Central memory CD8-positive, alpha-beta T cell (primary cell): ENCODE results near the gene SUGCT.

Source experiments
- ATAC-seq: fragments of 150-1000 bp; cut with Tn5 transposase; replicated peaks from 2 replicates; pipeline ENCODE4 v1.10.0; 2022; ENCODE audit warnings: mild to moderate bottlenecking, moderate FRiP score, moderate number of reproducible peaks; ENCODE audit not compliant: poor library complexity, severe bottlenecking; ENCODE audit errors: extremely low read depth
- DNase-seq, 2 donors: peaks; one replicate each; pipeline ENCODE4 v3.0.0; 2021; ENCODE audit warnings: low spot score in 2 of 2
- H3K27ac Mint-ChIP-seq: one replicate; pipeline ENCODE4 v1.8.0; 2022; ENCODE audit warnings: low read depth, mild to moderate bottlenecking, moderate library complexity, mixed read lengths
- H3K27me3 Mint-ChIP-seq: one replicate; pipeline ENCODE4 v1.8.0; 2022; ENCODE audit warnings: mixed read lengths
- H3K36me3 Mint-ChIP-seq: one replicate; pipeline ENCODE4 v1.8.0; 2022; ENCODE audit warnings: mild to moderate bottlenecking, moderate library complexity, mixed read lengths; ENCODE audit not compliant: insufficient read depth
- H3K4me1 Mint-ChIP-seq: one replicate; pipeline ENCODE4 v1.8.0; 2022; ENCODE audit warnings: mixed read lengths
- H3K4me3 Mint-ChIP-seq: one replicate; pipeline ENCODE4 v1.8.0; 2022; ENCODE audit warnings: mild to moderate bottlenecking, moderate library complexity, mixed read lengths
- H3K9me3 Mint-ChIP-seq: one replicate; pipeline ENCODE4 v1.8.0; 2022; ENCODE audit warnings: mixed read lengths

SUGCT gene

GRCh38 chr7:40889099-40889498 is 754.3 kb downstream of the SUGCT start:
- Mint-ChIP-seq H3K27ac (no peak overlapping the region), H3K4me3 (no peak overlapping the region), H3K4me1 (no peaks in the 10 kb centered on the region), H3K9me3 (peaks cover 36% of the 10 kb centered on the region), H3K36me3 (no peaks in the 10 kb centered on the region), H3K27me3 (no peaks in the 10 kb centered on the region)
- DNase-seq (no peak), ATAC-seq (no peak)

GRCh38 chr7:40889539-40889938 is 754.7 kb downstream of the SUGCT start:
- Mint-ChIP-seq H3K9me3 (peaks cover 36% of the 10 kb centered on the region), H3K27me3 (no peaks in the 10 kb centered on the region), H3K4me1 (no peaks in the 10 kb centered on the region), H3K27ac (no peak overlapping the region), H3K4me3 (no peak overlapping the region), H3K36me3 (no peaks in the 10 kb centered on the region)
- DNase-seq, result no peak
- no peak for ATAC-seq

- H3K36me3 Mint-ChIP-seq, result no peaks in the 10 kb centered on the region
Measured at GRCh38 chr7:40890088-40890692, 755.4 kb downstream of the SUGCT start.

GRCh38 chr7:40891232-40891631 is 756.4 kb downstream of the SUGCT start:
- H3K4me3 Mint-ChIP-seq, result no peak overlapping the region
- peaks cover 34% of the 10 kb centered on the region for H3K9me3 Mint-ChIP-seq
- ATAC-seq (no peak), DNase-seq (no peak)
- H3K4me1 Mint-ChIP-seq, result no peaks in the 10 kb centered on the region
- no peak overlapping the region for H3K27ac Mint-ChIP-seq
- H3K27me3 Mint-ChIP-seq, result no peaks in the 10 kb centered on the region
- H3K36me3 Mint-ChIP-seq, result no peaks in the 10 kb centered on the region

More at GRCh38 chr7:40890088-40890692, 755.4 kb downstream of the SUGCT start:
- ATAC-seq (no peak), DNase-seq (no peak)
- Mint-ChIP-seq H3K27me3 (no peaks in the 10 kb centered on the region), H3K4me1 (no peaks in the 10 kb centered on the region), H3K9me3 (peaks cover 41% of the 10 kb centered on the region), H3K27ac (no peak overlapping the region), H3K4me3 (no peak overlapping the region)

- no peaks in the 10 kb centered on the region for H3K27me3 Mint-ChIP-seq
- no peak for DNase-seq
- H3K4me1 Mint-ChIP-seq, result no peaks in the 10 kb centered on the region
- H3K4me3 Mint-ChIP-seq, result no peak overlapping the region
- no peak overlapping the region for H3K27ac Mint-ChIP-seq
- H3K36me3 Mint-ChIP-seq, result no peaks in the 10 kb centered on the region
- ATAC-seq, result no peak
- peaks cover 28% of the 10 kb centered on the region for H3K9me3 Mint-ChIP-seq
Measured at GRCh38 chr7:40899151-40899550, 764.3 kb downstream of the SUGCT start.

- Mint-ChIP-seq H3K27me3 (no peaks in the 10 kb centered on the region), H3K4me3 (no peak overlapping the region), H3K9me3 (peaks cover 27% of the 10 kb centered on the region), H3K27ac (no peak overlapping the region), H3K36me3 (no peaks in the 10 kb centered on the region), H3K4me1 (no peaks in the 10 kb centered on the region)
- ATAC-seq (no peak), DNase-seq (no peak)
Measured at GRCh38 chr7:40899636-40900507, 765.1 kb downstream of the SUGCT start.

- no peak for DNase-seq
Measured at GRCh38 chr7:40903872-40904271, 769.1 kb downstream of the SUGCT start.

GRCh38 chr7:40907286-40907685 is 772.5 kb downstream of the SUGCT start:
- ATAC-seq (no peak), DNase-seq (no peak)
- Mint-ChIP-seq H3K27ac (no peak overlapping the region), H3K27me3 (no peaks in the 10 kb centered on the region), H3K4me3 (no peak overlapping the region), H3K9me3 (peaks cover 12% of the 10 kb centered on the region), H3K4me1 (no peaks in the 10 kb centered on the region), H3K36me3 (no peaks in the 10 kb centered on the region)

More at GRCh38 chr7:40903872-40904271, 769.1 kb downstream of the SUGCT start:
- H3K4me3 Mint-ChIP-seq, result no peak overlapping the region
- no peak overlapping the region for H3K27ac Mint-ChIP-seq
- H3K4me1 Mint-ChIP-seq, result no peaks in the 10 kb centered on the region
- H3K9me3 Mint-ChIP-seq, result peaks cover 22% of the 10 kb centered on the region
- H3K36me3 Mint-ChIP-seq, result no peaks in the 10 kb centered on the region
- ATAC-seq, result no peak
- no peaks in the 10 kb centered on the region for H3K27me3 Mint-ChIP-seq

GRCh38 chr7:40909346-40909980 is 774.7 kb downstream of the SUGCT start:
- no peak overlapping the region for H3K27ac Mint-ChIP-seq
- H3K27me3 Mint-ChIP-seq, result no peaks in the 10 kb centered on the region

More at GRCh38 chr7:40909346-40909980, 774.7 kb downstream of the SUGCT start:
- DNase-seq (no peak), ATAC-seq (no peak)
- Mint-ChIP-seq H3K36me3 (no peaks in the 10 kb centered on the region), H3K9me3 (peaks cover 13% of the 10 kb centered on the region), H3K4me1 (no peaks in the 10 kb centered on the region), H3K4me3 (no peak overlapping the region)
